ENCODE results near the gene LRG1.
"Not testable (repeated sequence)": the region's sequence is repeated elsewhere in the genome, so short reads cannot be mapped to it uniquely, and the experiment has no call there.

Gene LRG1

GRCh38 chr19:4550018-4550417 lies 10.2 kb upstream of the LRG1 start:
- DNase-seq = no peak

- no peak for DNase-seq
These were observed 8.4 kb upstream of the LRG1 start for GRCh38 chr19:4548238-4548584.

GRCh38 chr19:4547303-4548237 lies 7.7 kb upstream of the LRG1 start:
- peak; percentile 49 for DNase-seq

- DNase-seq = no peak
These were observed 4.2 kb upstream of the LRG1 start for GRCh38 chr19:4543842-4544647.

- DNase-seq = no peak
These were observed 3.3 kb upstream of the LRG1 start for GRCh38 chr19:4542896-4543841.

GRCh38 chr19:4541806-4542145 lies 1.9 kb upstream of the LRG1 start:
- DNase-seq = not testable (repeated sequence)

GRCh38 chr19:4541114-4541805 lies 1.4 kb upstream of the LRG1 start:
- DNase-seq = no peak

GRCh38 chr19:4539169-4539692 lies 605 bp downstream of the LRG1 start:
- no peak for DNase-seq

- no peak for DNase-seq
These were observed 1.3 kb downstream of the LRG1 start for GRCh38 chr19:4538601-4538954.

GRCh38 chr19:4537953-4538600 lies 1.8 kb downstream of the LRG1 start:
- no peak for DNase-seq

GRCh38 chr19:4536798-4537197 lies 3.0 kb downstream of the LRG1 start:
- DNase-seq = no peak

- peak; percentile 74 for DNase-seq
These were observed 4.8 kb downstream of the LRG1 start, which contains the start of gene PLIN5 for GRCh38 chr19:4534836-4535658. PLIN5 (minus strand) TSS chr19:4535224; CDS start chr19:4534074, 1,150 bp downstream.

GRCh38 chr19:4533835-4534424 lies 5.9 kb downstream of the LRG1 start:
- no peak for DNase-seq

GRCh38 chr19:4533334-4533733 lies 6.5 kb downstream of the LRG1 start:
- DNase-seq = no peak

- no peak for DNase-seq
These were observed 8.2 kb downstream of the LRG1 start for GRCh38 chr19:4531562-4532165.

- DNase-seq = no peak
These were observed 9.8 kb downstream of the LRG1 start for GRCh38 chr19:4529924-4530522.

GRCh38 chr19:4528843-4529242 lies 11.0 kb downstream of the LRG1 start:
- DNase-seq = no peak

- DNase-seq = not testable (repeated sequence)
These were observed 12.5 kb downstream of the LRG1 start for GRCh38 chr19:4527377-4527776.

GRCh38 chr19:4525563-4526002 lies 14.3 kb downstream of the LRG1 start:
- no peak for DNase-seq
